GM18499 (cell line): ENCODE measurements around the gene GRPEL2.

Experiments used
- ATAC-seq: cut with Tn5 transposase; IDR thresholded peaks from one replicate; pipeline ENCODE4 v1.9.1; 2021; ENCODE audit warnings: moderate number of reproducible peaks; ENCODE audit not compliant: insufficient read depth, unreplicated experiment

GRPEL2 gene

DNA sequence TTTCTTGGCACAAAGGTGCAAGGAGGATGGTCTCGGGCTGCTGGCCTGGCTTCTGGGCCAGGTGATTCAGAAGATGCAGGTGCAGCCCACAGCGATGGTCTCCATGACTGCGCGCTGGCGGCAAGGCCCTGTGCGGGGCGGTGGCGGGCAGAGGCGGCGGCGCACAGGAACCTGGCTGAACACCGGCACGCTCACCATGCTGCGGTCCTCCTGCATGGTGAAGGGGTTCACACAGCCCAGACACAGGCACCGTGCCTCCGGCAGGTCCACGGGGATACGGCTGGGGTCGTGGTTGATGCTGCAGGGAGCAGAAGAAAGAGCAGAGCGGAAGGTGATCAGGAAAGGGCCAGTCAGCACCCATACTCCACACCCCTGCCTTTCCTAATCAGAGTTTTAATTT, 29.0 kb downstream of the GRPEL2 start:
- no peak for ATAC-seq

DNA sequence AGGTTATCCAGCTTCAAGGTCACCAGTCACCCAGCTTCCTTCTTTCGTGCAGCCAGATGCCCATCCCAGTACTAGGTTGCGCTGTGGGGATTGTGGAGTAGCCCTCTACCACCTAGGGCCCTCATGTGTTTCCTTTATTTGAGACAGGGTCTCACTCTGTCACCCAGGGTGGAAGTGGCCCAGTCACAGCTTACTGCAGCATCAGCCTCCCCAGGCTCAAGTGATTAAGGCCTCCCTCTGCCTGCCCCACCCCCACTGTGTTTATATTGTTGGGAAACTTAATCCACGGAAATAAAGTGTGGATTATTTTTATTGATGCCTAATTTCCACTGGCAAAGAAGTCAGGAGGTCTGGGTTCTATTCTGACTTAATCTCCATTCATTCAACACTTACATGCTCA, 29.5 kb downstream of the GRPEL2 start:
- no peak for ATAC-seq

DNA sequence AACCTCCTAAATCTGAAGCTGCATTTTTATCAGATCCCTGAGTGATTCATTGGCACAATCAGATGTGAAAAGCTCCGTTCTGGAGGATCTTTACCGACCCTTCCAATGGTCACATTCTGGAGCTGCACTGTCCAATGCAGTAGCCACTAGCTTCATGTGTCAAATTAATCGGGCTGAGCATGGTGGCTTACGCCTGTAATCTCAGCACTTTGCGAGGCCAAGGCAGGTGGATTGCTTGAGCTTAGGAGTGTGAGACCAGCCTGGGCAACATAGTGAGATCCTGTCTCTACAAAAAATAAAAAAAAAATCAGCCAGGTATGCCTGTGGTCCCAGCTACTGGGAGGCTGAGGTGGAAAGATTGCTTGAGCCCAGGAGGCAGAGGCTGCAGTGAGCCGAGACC, 30.1 kb downstream of the GRPEL2 start:
- ATAC-seq: no peak

DNA sequence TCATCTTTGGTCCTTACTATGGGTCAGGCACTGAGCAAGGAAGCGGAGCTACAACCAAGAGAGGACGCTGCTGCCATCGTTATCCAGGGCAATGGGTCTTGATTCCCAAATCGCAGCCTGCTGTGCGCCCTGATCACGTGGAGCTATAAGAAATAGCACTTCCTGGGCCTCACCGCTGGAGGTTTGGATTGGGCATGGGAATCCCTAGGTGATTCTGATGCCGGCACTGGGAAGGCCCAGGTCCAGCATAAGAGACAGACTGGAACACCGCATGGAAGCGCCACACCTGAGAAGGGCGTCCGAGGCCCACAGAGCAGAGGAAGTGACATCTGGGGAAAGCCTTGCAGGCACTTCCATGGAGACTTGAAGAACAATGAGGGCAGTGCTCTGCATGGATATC, 30.8 kb downstream of the GRPEL2 start:
- no peak for ATAC-seq

DNA sequence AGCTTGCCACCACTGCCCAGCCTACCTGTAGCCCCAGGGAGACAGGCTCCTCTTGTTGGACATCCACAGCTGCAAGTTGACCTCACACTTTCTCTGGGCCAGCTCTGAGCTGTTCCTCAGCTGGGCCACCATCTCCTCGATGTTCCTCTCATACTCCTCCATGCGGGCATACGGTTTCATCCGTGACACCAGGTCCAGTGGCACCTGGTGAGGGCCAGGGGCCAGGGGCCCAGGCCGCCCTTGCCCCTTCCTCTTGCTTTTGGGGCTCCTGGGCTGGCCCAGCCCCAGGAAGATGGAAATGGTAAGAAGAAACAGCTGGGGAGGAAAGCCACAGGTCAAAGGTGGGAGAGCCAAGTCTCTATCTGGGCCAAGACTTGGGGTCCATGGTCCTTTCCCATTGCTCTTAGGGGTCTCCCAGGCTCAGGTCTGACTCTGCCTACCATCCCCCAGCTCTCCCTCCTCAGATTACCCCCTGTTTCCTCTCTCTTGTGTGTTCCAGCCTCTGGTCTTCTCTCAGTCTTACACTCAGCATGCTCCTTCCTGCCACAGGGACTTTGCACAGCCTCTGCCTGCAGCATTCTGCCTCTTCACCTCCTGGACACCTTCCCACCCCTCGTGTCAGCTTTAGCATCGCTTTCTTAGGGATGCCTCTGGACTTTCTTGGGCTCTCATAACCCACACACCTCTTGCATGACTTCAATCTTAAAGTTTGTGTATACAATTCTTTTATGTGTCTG, 31.6 kb downstream of the GRPEL2 start:
- no peak for ATAC-seq

DNA sequence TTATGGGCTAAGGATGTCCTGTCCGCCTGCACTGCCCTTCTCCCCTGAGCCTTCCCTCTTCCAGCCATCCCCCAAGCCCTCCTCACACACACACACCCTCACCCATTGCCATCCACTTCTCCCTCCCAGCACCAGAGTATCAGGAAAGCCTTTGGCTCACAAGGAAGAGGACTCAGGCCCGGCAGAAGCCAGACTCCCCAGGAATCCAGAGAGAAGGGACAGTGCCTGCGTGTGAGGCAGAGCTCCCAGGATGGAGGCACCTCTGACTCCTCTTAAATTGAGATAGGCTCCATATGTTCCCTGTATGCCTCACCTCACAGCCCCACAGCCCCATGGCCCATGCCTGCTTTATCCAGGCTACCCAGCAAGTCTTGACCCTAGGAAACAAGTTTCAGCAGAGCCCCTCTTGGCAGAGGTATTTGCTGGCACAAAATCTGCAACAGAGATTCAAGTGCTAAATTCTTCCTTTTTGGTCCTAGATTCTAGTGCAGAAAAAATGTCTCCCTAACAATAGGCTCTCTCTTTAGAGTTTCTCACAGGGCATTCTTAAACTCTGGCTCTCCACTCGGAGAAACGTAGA, 33.0 kb downstream of the GRPEL2 start:
- ATAC-seq: no peak

DNA sequence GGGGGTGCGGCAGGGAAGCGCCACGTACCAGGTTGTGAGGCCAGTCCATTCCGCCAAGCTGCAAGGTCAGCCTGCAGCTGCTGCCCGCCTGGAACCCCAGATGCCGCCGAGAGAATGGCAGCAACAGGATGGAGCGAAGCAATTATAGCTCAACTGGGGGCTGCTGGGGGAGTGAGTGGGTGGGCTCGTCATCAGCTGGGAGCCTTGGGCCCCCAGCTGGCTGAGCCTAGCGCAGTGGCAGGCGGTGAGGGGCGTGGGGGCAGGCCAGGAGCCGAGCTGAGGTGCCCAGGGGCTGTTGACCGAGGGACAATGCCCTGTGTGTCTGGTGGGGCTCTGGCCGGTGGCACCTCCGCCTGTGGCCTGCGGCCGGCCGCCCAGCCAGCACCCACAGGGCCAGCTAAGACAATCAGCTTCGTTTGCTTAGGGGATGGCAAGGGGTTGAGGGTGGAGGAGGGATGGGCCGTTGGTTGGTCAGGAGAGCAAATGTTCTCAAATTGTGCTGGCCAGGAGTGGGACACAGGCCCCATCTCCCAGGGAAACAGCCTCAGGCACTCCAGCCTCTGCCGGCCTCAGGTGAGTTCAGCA, 34.0 kb downstream of the GRPEL2 start, which contains the start of gene IL17B:
IL17B (minus strand) TSS at position 116 of the 585 bp plus-strand sequence; CDS start at position 49, 67 bp downstream.
- ATAC-seq: no peak

DNA sequence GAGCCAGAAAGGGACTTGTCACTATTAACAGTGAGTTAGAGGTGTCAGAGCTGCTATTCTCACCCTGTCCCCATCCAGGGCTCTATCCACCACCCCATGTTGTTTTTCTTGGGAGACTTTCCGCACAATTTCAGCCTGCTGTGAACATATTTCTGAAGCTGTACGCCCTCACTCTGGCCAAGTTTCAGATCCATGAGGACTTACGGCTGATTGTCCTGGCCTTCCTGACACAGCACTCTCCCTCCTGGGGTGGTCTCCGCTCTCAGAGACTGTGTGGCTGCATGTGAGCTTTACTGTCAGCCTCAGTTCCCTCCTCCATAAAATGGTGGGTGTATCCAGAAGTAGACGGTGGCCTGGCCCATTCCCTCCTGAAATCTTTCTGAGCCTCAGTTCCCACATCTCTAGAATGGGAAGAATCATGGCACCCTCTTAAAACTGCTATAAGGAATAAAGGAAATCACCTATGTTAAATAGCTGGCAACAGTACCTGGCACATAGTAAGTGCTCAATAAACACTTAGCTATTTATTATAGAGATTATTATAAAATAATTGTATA, 34.6 kb downstream of the GRPEL2 start:
- no peak for ATAC-seq

DNA sequence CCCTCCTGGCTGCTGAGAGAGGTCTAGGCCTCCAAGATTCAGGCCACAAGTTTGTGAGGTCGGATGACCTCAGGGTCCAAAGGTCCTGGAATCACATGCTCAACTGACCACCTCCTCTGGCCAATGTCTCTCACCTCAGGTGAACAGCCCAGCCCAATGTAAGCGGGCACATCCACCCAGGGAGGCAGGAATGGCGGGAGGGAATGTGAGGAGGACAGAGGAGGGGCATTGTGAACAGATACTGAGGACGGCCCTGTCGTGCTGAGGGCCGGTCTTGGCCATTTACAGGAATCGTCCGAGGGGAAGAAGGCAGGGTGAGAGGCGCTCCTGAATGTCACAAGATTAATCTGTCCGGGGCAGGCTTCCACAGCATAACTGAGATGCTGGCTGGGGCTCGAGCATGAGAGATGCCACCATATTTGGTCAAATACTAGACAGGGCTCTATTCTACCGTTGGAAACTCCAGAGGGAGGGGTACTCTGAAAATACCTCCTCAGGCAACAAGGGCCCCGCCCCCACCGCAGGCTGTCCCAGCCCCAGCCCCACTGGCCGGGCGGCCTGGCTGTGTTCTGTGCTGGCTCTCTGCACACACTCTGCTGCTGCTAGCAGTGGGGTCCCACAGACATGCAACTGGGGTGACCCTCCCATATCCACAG, 35.3 kb downstream of the GRPEL2 start:
- ATAC-seq: no peak

DNA sequence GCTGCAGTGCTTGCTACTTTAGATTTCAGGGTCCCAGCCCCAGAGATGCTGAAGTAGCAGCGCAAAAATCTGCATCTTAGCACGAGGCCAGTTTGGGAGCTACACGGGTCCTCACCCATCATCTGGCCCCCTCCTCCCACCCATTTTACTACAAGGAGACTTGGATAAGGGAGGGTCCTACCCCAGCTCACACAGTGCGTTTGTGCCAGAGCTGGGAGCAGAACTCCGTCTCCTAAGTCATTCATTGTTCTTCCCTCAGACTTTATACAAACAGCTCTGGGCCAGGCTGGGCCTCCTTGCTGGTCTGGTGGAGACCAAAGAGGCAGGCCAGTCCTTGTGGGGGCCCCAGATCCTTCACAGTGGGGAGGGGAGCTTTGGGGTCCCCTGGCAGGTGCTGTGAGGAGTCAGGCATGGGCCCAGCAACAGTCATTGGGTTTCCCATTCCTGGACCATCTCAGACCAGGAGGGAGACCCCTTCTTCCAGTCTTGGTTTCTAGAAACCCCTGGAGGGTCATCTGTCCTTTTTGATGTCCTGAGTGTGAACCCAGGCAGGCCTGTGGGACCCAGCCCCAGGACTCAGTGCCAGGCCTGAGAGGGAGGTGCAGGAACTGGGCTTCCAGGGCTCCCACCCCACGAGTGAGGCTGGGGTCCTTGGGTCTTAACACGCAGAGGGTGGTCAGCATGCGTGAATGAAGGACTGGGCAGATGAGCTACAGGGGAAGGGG, 36.1 kb downstream of the GRPEL2 start:
- ATAC-seq: no peak

DNA sequence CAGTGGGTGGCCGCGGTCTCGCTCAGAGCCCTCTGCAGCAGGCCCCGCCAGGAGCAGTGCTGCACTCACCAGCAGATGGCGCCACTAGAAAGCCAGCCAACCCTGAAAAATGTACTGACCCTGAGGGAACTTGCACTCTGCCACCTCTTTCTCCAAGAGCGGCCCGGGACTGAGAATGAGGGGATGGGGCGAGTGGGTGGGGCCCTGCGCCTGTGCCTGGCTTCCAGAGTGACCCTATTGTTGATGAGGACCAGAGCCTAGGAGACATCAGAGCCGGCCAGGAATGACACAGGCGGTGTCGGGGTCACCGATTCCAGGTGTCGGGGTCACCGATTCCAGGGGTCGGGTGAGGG, 36.7 kb downstream of the GRPEL2 start:
- no peak for ATAC-seq

DNA sequence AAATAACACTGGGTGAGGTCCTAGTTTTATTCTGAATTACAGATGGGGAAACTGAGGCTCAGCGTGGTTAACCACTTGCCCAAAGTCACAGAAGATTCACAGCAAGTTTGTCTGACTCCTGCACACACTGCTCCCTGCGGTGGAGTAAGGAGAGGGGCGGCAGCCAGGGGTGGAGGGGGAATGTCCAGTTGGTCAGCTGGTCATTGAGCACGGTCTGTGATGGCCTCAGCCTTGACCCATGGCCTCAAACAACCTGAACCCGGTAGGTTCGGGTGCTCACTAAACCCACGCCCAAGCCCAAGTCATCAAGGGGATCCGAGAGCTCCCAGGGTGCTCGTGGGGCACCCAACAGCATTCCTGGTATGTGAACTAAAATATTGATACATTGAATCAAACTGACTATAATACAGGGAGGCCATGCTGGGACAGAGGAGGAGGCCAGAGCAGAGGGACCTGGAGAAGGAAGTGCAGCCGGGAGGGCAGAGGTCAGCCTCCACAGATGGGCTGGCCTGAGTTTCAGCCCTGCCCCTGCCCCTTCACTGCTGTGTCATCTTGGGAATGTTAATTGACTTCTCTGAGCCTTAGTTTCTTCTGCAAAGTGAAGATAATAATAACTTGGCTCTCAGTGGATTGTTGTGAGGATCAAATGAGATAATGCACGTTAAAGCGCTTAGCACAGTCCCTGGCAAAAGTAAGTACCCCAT, 37.4 kb downstream of the GRPEL2 start:
- ATAC-seq: no peak

DNA sequence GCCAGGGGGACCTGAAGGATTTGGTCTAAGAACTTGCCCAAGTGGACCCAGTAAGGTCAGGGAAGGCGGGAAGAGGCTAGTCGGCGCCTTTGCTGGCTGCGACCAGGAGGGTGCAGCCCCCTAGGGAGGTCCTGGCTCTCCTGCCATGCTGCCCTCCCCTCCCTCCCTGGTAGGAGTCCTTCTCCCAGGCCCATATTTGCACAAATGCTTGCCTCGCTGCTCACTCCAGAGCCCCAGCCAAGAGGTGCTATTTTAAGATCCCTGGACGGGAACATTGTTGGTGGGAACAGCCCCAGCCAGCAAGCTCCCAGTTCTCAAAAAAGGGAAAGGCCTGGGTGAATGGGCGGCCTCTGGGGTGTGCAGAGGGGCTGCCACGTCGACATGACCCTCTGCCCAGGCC, 38.1 kb downstream of the GRPEL2 start:
- ATAC-seq: no peak

DNA sequence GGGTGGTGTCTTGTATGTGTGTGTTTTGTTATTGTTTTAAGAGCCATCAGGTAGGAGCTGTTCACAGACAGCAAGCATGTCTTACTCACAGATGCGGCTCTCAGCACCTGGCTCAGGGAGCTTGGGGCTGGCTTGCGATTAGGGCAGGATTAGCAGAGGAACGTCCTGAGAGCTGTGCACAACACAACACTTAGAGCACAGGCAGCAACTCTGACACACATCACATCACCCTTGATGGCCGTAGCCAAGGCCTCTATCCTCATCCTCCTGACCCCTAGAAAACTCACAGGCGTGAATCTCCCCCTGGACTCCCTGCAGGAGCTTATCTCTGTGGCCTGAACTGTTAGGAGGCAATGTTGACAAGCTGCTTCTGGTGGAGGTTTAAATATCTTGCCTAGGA, 40.9 kb downstream of the GRPEL2 start:
- no peak for ATAC-seq

DNA sequence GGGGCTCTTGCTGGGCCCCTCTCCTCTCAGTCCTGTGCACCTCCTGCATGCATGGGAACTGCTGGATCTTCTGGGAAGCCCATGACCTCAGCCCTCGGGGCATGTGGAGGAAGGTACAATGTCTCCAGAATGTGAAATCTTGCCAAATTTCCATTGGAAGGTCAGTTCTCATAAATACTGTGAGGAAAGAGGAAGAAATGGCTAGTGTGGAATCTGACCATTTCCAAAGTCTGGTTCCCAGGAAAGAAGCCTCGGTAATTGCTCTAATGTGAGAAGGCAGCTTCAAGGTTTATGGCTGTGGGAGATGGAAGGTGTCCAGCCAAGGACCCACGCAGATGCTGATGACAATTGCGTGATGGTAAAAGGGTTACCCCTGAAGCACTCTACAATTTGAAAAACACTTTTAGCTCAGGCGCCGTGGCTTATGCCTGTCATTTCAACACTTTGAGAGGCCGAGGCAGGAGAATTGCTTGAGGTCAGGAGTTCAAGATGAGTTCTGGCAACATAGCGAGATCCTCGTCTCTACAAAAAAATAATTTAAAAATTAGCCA, 41.9 kb downstream of the GRPEL2 start:
- no peak for ATAC-seq

DNA sequence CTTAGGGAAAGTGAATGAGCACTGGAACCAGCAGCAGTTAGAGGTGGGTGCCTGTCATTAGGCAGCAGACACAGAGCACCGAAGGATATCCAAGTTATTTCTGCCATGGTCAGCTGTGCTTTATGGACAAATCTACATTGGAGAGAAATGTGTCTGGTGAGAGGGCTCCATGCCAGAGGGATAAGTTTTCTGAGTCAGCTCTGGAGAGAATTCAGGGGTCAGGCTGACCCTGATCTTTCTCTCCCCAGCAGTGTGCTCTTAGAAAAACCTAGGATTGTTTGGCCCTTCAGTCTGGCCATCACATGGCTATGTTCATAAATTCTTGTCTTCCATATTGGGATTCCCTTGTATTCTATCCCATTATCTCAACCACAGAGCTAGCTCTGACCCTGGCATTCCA, 42.7 kb downstream of the GRPEL2 start:
- ATAC-seq: no peak

DNA sequence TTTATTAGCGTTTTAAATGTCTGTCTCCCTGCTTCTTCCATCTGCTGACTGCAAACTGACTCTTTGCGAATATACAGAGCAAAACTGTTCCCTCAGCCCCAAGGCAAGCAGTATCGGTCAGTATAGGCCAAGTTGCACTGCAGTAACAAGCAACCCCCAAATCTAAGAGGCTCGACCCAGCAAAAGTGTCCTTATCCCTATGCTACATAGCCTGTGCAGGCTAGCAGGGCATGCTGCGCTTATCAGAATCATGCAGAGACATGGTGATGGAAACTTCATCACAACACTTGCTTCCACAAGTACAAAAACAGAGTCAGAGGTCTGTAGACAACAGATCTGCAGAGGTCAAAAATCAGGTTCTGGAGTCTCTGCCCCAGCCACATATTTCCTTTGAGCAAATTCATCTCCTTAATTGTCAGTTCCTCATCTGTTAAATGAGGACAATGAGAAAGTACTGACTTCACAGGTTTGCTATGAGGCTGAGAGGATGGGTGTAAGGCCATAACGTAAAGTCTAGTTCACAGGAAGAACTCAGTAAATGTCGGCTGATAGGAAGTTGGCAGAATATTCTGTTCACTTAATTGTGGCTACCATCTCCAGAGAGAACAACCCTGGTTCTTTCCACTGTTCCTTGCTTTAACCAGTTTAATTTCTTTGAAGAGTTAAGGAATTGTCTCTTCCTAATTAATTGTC, 43.3 kb downstream of the GRPEL2 start:
- no peak for ATAC-seq

DNA sequence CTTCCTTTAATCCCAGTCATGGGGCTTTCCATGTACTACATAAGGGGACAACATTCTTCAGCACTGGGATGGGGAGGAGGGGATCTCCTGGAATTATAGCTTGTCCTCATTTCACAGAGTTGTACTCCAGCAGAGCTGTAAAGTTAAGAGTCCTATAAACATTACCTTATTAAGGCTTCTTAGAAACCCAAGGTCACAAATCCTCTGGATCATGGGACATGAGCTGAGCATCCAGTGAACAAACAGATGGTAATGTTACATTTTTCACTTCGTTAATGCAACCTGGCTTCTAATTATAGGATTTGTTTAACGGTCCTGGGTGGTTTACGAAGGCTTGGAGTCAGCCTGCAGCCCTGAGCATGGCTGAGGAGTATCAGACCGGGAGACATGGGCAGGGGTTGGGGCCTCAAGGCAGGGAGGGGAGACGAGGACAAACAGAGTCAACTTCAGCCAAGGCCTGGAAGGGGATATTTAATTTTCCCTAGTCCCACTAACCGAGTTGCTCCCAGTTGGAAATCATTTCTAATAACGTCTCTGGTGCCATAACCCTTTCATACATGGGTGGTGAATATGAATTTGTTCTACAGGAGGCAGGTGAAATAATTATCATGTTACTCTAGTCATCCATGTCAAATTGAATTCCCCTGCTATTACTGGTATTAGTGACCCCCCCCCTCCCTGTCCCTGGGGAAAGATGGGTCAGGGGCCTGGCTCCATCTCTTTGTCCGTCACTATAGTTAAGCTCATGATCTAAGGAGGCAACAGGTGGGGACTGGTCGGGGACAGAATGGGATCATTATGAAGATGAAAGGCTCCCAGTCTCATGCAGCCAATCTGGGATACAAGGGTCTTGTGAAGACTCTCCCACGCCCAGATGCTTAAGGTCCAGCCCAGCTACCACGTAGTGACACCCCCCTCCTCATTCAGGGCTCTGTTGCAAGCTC, 44.5 kb downstream of the GRPEL2 start:
- ATAC-seq: no peak
